ENCODE data around the gene PPRC1.

The PPRC1 gene

GRCh38 chr10:102132563-102133372 lies at the start of gene PPRC1:
Gene PPRC1 (plus strand): TSS chr10:102133040. CDS start chr10:102133069, 29 bp downstream.
- DNase-seq: peak; percentile 98

GRCh38 chr10:102083541-102083940 lies 49.3 kb upstream of the PPRC1 start:
- DNase-seq: no peak

- no peak for DNase-seq
Observed at GRCh38 chr10:102085336-102085735, 47.5 kb upstream of the PPRC1 start.

GRCh38 chr10:102086196-102086595 lies 46.6 kb upstream of the PPRC1 start:
- DNase-seq: no peak

GRCh38 chr10:102090772-102091171 lies 42.1 kb upstream of the PPRC1 start:
- no peak for DNase-seq

- DNase-seq: no peak
Observed at GRCh38 chr10:102096449-102096848, 36.4 kb upstream of the PPRC1 start.

- no peak for DNase-seq
Observed at GRCh38 chr10:102101152-102101551, 31.7 kb upstream of the PPRC1 start.

GRCh38 chr10:102102421-102102820 lies 30.4 kb upstream of the PPRC1 start:
- DNase-seq: no peak

- no peak for DNase-seq
Observed at GRCh38 chr10:102106998-102107397, 25.8 kb upstream of the PPRC1 start.

GRCh38 chr10:102109166-102110116 lies 23.4 kb upstream of the PPRC1 start:
- DNase-seq: no peak

- no peak for DNase-seq
Observed at GRCh38 chr10:102111276-102111675, 21.6 kb upstream of the PPRC1 start.

GRCh38 chr10:102112210-102112817 lies 20.5 kb upstream of the PPRC1 start:
- no peak for DNase-seq

- DNase-seq: no peak
Observed at GRCh38 chr10:102113261-102113955, 19.4 kb upstream of the PPRC1 start.

GRCh38 chr10:102113956-102114857 lies 18.6 kb upstream of the PPRC1 start:
- no peak for DNase-seq

- DNase-seq: peak; percentile 88
Observed at GRCh38 chr10:102114861-102115618, 17.8 kb upstream of the PPRC1 start.

- DNase-seq: no peak
Observed at GRCh38 chr10:102115775-102116174, 17.1 kb upstream of the PPRC1 start.

GRCh38 chr10:102116656-102117055 lies 16.2 kb upstream of the PPRC1 start:
- DNase-seq: no peak

- peak; percentile 68 for DNase-seq
Observed at GRCh38 chr10:102117391-102118159, 15.3 kb upstream of the PPRC1 start.

GRCh38 chr10:102118867-102119266 lies 14.0 kb upstream of the PPRC1 start:
- DNase-seq: no peak

All from stimulated activated CD4-positive, alpha-beta T cell treated with anti-CD3 and anti-CD28 coated beads, Interleukin-4, amount 100 ng/mL, for 24 hours (primary cell).